ENCODE results near the gene FLT1.

Gene FLT1

DNA sequence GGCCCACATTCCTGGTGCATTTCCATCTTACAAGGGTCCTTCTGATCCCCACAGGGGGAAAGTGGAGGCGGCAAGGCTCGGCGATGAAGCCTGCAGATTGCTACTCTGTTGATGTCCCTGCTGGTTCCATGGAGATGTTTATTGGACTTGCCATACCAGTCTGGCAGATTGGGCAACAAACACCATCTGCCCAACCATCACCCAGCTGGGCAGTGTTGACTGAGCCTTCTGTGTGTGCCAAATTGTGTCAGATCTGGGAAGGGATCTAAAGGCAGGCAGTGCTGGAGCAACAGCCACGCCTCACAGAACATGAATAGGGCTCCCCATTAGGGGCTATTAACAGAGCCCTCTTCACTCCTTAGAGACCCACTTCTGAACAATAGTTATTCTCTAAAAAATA is 35.0 kb downstream of the FLT1 start:
- TF ChIP-seq, protein P1, sequence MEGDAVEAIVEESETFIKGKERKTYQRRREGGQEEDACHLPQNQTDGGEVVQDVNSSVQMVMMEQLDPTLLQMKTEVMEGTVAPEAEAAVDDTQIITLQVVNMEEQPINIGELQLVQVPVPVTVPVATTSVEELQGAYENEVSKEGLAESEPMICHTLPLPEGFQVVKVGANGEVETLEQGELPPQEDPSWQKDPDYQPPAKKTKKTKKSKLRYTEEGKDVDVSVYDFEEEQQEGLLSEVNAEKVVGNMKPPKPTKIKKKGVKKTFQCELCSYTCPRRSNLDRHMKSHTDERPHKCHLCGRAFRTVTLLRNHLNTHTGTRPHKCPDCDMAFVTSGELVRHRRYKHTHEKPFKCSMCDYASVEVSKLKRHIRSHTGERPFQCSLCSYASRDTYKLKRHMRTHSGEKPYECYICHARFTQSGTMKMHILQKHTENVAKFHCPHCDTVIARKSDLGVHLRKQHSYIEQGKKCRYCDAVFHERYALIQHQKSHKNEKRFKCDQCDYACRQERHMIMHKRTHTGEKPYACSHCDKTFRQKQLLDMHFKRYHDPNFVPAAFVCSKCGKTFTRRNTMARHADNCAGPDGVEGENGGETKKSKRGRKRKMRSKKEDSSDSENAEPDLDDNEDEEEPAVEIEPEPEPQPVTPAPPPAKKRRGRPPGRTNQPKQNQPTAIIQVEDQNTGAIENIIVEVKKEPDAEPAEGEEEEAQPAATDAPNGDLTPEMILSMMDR (IDR thresholded peaks at IDR 0.05) = no peak
- TF ChIP-seq ZFX (IDR thresholded peaks at IDR 0.05; ENCODE audit: borderline replicate concordance) = no peak
- H3K27ac ChIP-seq = no peak overlapping the region

DNA sequence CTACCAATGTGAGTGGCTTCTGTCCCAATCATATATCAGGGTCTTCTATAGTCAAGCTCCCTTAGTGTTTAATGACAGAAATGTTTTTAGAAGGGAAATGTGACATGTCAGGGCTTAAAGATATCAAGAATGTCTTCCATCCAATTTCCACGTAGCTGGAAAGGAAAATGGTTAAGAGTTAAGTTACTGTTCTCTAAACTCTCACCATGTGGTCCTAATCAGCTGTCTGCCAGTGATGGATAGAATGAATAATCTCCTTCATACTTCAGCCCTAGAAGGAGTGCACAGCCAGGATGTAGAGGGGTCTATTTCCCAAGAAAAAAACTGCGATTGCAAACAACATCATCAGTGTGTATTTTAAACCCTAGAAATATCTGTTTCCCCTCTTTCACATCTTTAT is 36.3 kb downstream of the FLT1 start:
- H3K27ac ChIP-seq = no peak overlapping the region
- TF ChIP-seq ZFX (IDR thresholded peaks at IDR 0.05; ENCODE audit: borderline replicate concordance) = no peak
- TF ChIP-seq, protein P1 (IDR thresholded peaks at IDR 0.05) = no peak

DNA sequence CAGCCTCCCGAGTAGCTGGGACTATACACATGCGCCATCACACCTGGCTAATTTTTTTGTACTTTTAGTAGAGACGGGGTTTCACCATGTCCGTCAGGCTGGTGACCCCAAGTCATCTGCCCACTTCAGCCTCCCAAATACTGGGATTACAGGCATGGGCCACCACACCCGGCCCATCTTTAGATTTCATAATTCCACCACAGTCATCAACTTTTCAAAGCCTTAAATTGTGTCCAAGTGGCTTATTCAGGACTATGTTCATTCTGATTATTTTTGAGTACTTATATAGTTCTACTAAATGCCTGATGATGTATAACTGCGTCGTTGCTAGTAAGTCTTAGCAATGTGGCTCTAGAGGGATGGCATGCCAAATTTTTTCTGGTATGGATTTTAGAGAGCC is 36.9 kb downstream of the FLT1 start:
- H3K27ac ChIP-seq = no peak overlapping the region
- TF ChIP-seq, protein P1 (IDR thresholded peaks at IDR 0.05) = no peak
- no peak for TF ChIP-seq ZFX (IDR thresholded peaks at IDR 0.05; ENCODE audit: borderline replicate concordance)

DNA sequence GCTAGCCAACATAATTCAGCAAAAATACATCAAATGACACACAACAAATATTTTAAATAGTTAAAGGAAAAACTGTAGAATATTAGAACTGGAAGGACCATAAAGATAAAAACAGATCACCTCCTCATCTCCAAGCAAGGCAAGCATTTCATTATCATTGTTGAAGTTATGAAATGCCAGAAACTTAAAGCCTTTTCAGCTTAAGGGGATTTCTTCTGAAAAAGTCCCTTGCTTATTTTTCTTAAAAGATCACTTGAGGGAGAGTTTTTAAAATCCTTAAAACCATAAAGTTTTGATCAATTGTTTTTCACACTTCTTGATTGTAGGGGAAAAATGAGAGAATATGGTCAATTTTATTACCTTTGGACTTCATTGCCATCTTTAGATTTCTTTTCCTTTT is 37.4 kb downstream of the FLT1 start:
- TF ChIP-seq ZFX (IDR thresholded peaks at IDR 0.05; ENCODE audit: borderline replicate concordance) = no peak
- TF ChIP-seq, protein P1 (IDR thresholded peaks at IDR 0.05) = no peak
- no peak overlapping the region for H3K27ac ChIP-seq

DNA sequence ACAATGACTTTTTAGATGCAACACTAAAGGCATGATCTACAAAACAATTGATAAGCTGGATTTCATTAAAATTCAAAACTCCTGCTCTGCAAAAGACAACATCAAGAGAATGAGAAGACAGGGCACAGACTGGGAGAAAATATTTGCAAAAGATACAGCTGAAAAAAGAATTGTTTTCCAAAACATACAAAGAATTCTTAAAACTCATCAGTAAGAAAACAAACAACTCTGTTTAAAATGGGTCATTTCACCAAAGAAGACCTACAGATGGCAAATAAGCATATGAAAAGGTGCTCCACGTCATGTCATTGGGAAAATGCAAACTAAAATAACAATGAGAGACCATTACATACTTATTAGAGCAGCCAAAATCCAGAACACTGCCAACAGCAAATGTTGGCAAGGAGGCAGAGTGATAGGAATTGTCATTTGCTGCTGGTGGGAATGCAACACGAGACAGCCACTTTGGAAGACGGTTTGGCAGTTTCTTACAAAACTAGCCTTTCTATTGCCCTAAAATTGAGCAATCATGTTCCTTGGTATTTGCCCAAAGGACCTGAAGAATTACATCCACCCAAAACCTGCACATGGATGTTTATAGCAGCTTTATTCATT is 39.2 kb downstream of the FLT1 start:
- TF ChIP-seq ZFX (IDR thresholded peaks at IDR 0.05; ENCODE audit: borderline replicate concordance) = no peak
- TF ChIP-seq, protein P1 (IDR thresholded peaks at IDR 0.05) = no peak
- H3K27ac ChIP-seq = no peak overlapping the region

DNA sequence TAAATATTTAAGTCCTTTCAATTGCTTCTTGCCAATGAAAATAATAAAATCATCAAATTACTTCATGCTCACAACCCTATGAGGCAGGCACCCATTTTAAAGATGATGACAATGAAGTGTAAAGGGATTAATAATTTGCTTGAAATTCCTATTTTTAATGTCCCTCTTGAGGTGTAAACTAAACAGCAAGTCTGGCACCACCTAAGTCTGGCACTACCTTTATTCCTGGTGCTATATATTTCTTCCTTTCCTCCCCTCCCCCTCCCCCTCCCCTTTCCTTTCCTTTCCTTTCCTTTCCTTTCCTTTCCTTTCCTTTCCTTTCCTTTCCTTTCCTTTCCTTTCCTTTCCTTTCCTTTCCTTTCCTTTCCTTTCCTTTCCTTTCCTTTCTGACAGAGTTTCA is 42.2 kb downstream of the FLT1 start:
- no peak overlapping the region for H3K27ac ChIP-seq
- TF ChIP-seq, protein P1 (IDR thresholded peaks at IDR 0.05) = no peak
- TF ChIP-seq ZFX (IDR thresholded peaks at IDR 0.05; ENCODE audit: borderline replicate concordance) = no peak

DNA sequence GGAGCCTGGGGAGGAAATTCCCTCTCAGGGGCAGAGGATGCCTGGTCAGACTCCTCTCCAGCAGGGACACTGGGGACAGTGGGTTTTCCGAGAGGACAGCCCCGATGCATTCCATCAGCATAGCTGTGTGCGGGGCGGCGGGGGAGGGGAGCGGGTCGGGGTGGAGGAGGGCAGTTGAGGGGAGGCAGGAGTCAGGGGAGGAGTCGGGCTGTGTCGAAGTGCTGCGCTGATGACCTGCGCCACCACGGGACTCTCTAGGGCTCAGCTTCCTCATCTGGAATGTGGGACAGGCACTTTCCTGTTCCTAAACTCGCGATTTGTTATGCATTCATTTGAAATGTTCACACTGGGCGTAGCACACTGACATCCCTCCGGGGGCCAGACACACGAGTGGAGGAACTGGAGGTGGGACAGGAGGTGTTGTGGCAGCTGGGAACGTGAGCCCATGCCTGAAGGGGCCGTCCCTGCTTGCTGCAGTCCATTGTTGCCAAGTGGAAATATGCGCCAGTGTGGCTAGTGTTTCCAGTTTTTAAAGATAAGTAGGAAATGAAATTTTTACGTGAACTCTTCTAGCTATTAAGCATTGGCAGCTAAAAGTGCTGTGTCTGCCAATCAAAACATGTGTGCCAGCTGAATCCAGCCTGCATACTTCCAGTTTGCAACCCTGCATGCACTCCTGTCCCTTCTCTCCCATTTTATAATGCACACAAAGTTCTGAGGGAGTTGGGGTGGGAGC is 43.3 kb downstream of the FLT1 start:
- TF ChIP-seq, protein P1 (IDR thresholded peaks at IDR 0.05) = no peak
- no peak for TF ChIP-seq ZFX (IDR thresholded peaks at IDR 0.05; ENCODE audit: borderline replicate concordance)
- H3K27ac ChIP-seq = no peak overlapping the region

Data from 22Rv1 (cell line).